Chondrocyte (in vitro differentiated cells): Measurements from ENCODE around the gene METTL13. TPM values are rescaled to one million over a fixed set of nuclear protein-coding genes. Genes with fewer than 3 reads are reported as not detected.

Experiments used
- DNase-seq: peaks from one replicate; pipeline ENCODE4 v3.0.0; 2021; ENCODE audit warnings: mixed read lengths, low spot score
- H3K27ac Mint-ChIP-seq: one replicate; pipeline ENCODE4 v1.8.0; 2021; ENCODE audit warnings: mild to moderate bottlenecking, moderate library complexity, mixed read lengths; ENCODE audit not compliant: unreplicated experiment
- H3K27me3 Mint-ChIP-seq: 2 replicates; pipeline ENCODE4 v1.8.0; 2021; ENCODE audit warnings: low read depth, mixed read lengths
- H3K36me3 Mint-ChIP-seq: 2 replicates; pipeline ENCODE4 v1.8.0; 2021; ENCODE audit warnings: low read depth, mixed read lengths
- H3K4me1 Mint-ChIP-seq: 2 replicates; pipeline ENCODE4 v1.8.0; 2021; ENCODE audit warnings: low read depth, mild to moderate bottlenecking, mixed read lengths
- H3K4me3 Mint-ChIP-seq: one replicate; pipeline ENCODE4 v1.8.0; 2021; ENCODE audit warnings: mild to moderate bottlenecking, moderate library complexity, mixed read lengths; ENCODE audit not compliant: unreplicated experiment
- H3K9me3 Mint-ChIP-seq: 2 replicates; pipeline ENCODE4 v1.8.0; 2021; ENCODE audit warnings: low read depth, mixed read lengths
- CTCF ChIP-seq: fragments of 200-600 bp; sonication (generic); IDR thresholded peaks from 2 replicates; pipeline ENCODE4 v1.5.0; 2021; ENCODE audit warnings: antibody characterized with exemption, mild to moderate bottlenecking, moderate library complexity
- total RNA-seq: library from RNA; stranded (reverse); gene quantifications from 3 replicates; pipeline ENCODE4 v1.2.1, GENCODE V29; 2021

METTL13 gene
- total RNA-seq, 1 donor from 2014 or later = 21.4 TPM

DNA sequence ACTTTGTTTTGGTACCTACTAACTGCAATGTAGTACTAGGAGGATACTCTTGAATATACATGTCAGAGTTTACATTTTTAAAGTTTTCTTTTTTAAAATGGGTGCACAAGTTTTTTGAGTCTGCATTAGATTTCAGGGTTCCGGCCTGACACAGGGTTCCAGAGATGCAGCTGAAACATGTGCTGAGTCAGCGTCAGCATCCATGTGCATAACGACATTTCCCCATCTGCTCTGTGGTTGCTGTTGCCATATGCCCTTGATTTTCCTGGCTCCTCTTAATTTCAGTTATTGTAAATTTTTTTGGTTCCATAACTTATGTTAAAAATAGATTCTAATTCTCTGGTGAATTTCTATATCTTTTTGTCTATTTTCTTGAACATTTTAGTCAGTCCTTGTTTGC is 12.3 kb upstream of the METTL13 start:
- Mint-ChIP-seq H3K4me1 (no peaks in the 10 kb centered on the region), H3K27me3 (peaks cover 13% of the 10 kb centered on the region), H3K36me3 (no peaks in the 10 kb centered on the region), H3K27ac (no peak overlapping the region), H3K4me3 (no peak overlapping the region), H3K9me3 (no peaks in the 10 kb centered on the region)
- no peak for TF ChIP-seq CTCF
- no peak for DNase-seq

DNA sequence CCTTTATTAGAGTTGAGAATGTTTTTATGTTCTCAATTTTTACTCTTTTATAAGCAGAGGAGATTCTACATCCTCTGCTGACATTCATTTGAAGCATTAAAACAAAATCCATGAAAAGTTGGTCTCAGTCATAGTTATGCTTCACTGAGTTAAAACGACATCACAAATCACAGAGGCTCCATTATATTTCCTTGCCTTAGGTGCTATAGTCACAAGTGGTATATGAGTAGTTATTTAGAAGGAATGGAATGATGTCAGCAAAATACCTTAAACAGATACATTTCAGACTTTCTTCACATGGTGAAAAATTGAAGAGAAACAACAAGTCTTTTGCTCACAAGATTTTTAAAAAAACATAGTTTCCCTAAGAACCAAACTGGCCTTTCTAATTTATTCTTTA is 11.7 kb upstream of the METTL13 start:
- no peak for DNase-seq
- no peaks in the 10 kb centered on the region for H3K36me3 Mint-ChIP-seq
- no peak overlapping the region for H3K27ac Mint-ChIP-seq
- TF ChIP-seq CTCF = no peak
- no peaks in the 10 kb centered on the region for H3K9me3 Mint-ChIP-seq
- peaks cover 11% of the 10 kb centered on the region for H3K27me3 Mint-ChIP-seq
- H3K4me3 Mint-ChIP-seq = no peak overlapping the region
- no peaks in the 10 kb centered on the region for H3K4me1 Mint-ChIP-seq

- Mint-ChIP-seq H3K4me1 (no peaks in the 10 kb centered on the region), H3K4me3 (no peak overlapping the region), H3K36me3 (no peaks in the 10 kb centered on the region), H3K27ac (no peak overlapping the region), H3K27me3 (peaks cover 13% of the 10 kb centered on the region), H3K9me3 (no peaks in the 10 kb centered on the region)
- no peak for DNase-seq
- no peak for TF ChIP-seq CTCF
Observed at GRCh38 chr1:171772312-171772711, 9.1 kb upstream of the METTL13 start.

DNA sequence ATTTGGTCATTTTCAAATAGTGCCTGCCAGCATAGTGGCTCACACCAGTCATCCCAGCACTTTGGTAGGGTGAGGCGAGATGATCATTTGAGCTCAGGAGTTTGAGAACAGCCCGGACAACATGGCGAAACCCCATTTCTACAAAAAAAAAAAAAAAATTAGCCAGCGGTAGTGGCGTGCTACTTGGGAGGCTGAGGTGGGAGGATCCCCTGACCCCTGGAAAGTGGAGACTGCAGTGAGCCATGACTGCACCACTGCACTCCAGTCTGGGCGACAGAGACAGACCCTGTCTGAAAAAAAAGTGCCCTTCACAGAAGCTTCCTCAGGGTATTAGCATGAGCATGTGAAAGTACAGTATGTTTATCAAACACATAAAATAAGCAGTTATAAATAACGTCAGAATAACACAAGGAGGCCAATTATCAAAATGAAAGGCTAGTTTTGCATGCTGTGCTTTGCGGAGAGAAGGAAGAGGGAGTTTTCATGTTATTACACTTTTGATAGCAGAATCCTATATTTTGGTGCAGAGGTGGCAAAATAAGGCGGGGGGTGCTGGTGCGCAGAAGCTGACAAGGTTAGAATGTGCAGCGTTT is 781 bp upstream of the METTL13 start:
- no peaks in the 10 kb centered on the region for H3K27me3 Mint-ChIP-seq
- no peak for DNase-seq
- peaks cover 46% of the 10 kb centered on the region for H3K4me1 Mint-ChIP-seq
- peak overlapping the region; percentile 91 for H3K4me3 Mint-ChIP-seq
- TF ChIP-seq CTCF = no peak
- H3K27ac Mint-ChIP-seq = peak overlapping the region; percentile 93
- H3K36me3 Mint-ChIP-seq = peaks cover 5% of the 10 kb centered on the region
- H3K9me3 Mint-ChIP-seq = no peaks in the 10 kb centered on the region

- H3K27ac Mint-ChIP-seq = no peak overlapping the region
- peaks cover 46% of the 10 kb centered on the region for H3K4me1 Mint-ChIP-seq
- DNase-seq = no peak
- H3K4me3 Mint-ChIP-seq = no peak overlapping the region
- no peaks in the 10 kb centered on the region for H3K27me3 Mint-ChIP-seq
- no peak for TF ChIP-seq CTCF
- peaks cover 23% of the 10 kb centered on the region for H3K36me3 Mint-ChIP-seq
- H3K9me3 Mint-ChIP-seq = no peaks in the 10 kb centered on the region
Observed at GRCh38 chr1:171783816-171784530, 2.5 kb downstream of the METTL13 start.
